Naive thymus-derived CD8-positive, alpha-beta T cell (primary cell): ENCODE results near the gene RNF220. TPM values are rescaled to one million over a fixed set of nuclear protein-coding genes. Genes with fewer than 3 reads are reported as not detected.
"Not testable (repeated sequence)": the region's sequence is repeated elsewhere in the genome, so short reads cannot be mapped to it uniquely, and the experiment has no call there.

ENCODE experiments used
- ATAC-seq, 2 donors: fragments of 150-1000 bp; cut with Tn5 transposase in 1 of 2; sonication (Bioruptor Pico), chemical (Tn5 transposase) in 1 of 2; 1 replicate in 1 of 2; 2 replicates in 1 of 2; pipeline ENCODE4 v1.10.0; 2021; ENCODE audit warnings: mild to moderate bottlenecking in 2 of 2, moderate library complexity in 2 of 2
- POLR2A ChIA-PET: fragments of 350-600 bp; sonication (Branson Sonifier 250); formaldehyde crosslinking; loops from one replicate; lab custom pipeline; 2021; ENCODE audit warnings: antibody characterized with exemption; lab: Charles Lee
- DNase-seq, 10 donors: peaks; one replicate each; pipeline versions ENCODE4 v3.0.0 to v3.0.0-alpha.2; 2020 to 2022
- H3K27ac Mint-ChIP-seq, 10 donors: one replicate each; pipeline ENCODE4 v1.8.0; 2020 to 2022; ENCODE audit warnings: mild to moderate bottlenecking in 10 of 10, mixed read lengths in 10 of 10, moderate library complexity in 4 of 10, inconsistent platforms in 1 of 10
- H3K27me3 Mint-ChIP-seq, 5 donors: one replicate each; pipeline ENCODE4 v1.8.0; 2021 to 2022; ENCODE audit warnings: mixed read lengths in 5 of 5
- H3K36me3 Mint-ChIP-seq, 3 donors: one replicate each; pipeline ENCODE4 v1.8.0; 2020 to 2022; ENCODE audit warnings: mixed read lengths in 3 of 3, mild to moderate bottlenecking in 2 of 3, inconsistent platforms in 1 of 3
- H3K4me1 Mint-ChIP-seq, 4 donors: one replicate each; pipeline ENCODE4 v1.8.0; 2021 to 2022; ENCODE audit warnings: mixed read lengths in 4 of 4
- H3K4me3 Mint-ChIP-seq, 10 donors: one replicate each; pipeline ENCODE4 v1.8.0; 2020 to 2022; ENCODE audit warnings: mild to moderate bottlenecking in 10 of 10, mixed read lengths in 10 of 10, moderate library complexity in 6 of 10, inconsistent platforms in 1 of 10
- H3K9me3 Mint-ChIP-seq, 9 donors: one replicate each; pipeline ENCODE4 v1.8.0; 2020 to 2022; ENCODE audit warnings: mixed read lengths in 9 of 9, mild to moderate bottlenecking in 3 of 9, inconsistent platforms in 1 of 9, moderate library complexity in 1 of 9
- polyA plus RNA-seq, 3 donors: library from polyadenylated mRNA; unstranded; fragments of 300-500 nt; fragmentation: Illumina TruSeq; gene quantifications; one replicate each; pipeline ENCODE4 v1.2.3, GENCODE V29; 2021
- total RNA-seq, 8 experiments: library from RNA in 2 of 8; stranded (reverse) in 2 of 8; gene quantifications; one replicate each; pipeline ENCODE4 v1.2.3 and lab custom pipeline; 2021 to 2026

RNF220 gene
- total and polyA plus RNA-seq, 5 experiments from 2014 or later, result 62.2 to 129 (median 103) TPM

DNA sequence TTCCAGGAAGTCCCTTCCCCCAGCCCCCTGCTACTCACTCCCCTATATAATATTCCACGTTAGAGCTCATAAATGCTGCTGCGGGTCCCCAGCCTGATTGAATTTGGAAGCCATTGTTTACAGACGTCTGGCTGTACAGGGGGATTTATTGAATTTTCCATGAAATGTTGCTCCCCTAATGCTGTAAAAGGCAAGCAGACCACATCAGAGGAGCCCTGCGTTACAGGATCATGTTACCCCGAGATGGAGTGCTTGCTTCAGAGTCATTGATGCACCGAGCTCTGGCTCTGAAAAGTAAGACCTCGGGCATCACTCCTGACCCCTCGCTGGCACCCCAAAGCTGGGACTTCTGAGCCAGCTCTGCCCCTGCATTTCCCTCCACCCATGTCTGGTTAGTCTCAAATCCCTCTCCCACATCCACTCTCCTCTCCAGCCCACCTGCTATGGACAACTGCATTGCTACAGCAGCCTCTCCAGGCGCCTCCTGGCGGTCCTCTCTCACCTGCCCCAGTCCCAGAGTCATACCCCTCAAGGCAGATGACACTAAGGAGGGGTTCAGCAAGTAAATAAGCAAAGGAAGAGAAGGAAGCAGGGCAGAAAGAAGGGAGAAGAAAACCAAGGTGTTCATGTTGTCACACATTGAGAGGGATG is 141.5 kb downstream of the RNF220 start:
- Mint-ChIP-seq H3K27ac (no peak overlapping the region), H3K36me3 (no peaks in the 10 kb centered on the region), H3K4me1 (no peaks in the 10 kb centered on the region), H3K4me3 (no peak overlapping the region), H3K9me3 (no peaks in the 10 kb centered on the region), H3K27me3 (peaks cover 0 to 23% (median 9%) of the 10 kb centered on the region in 5 donors)
- ATAC-seq, result no peak
- no peak for DNase-seq
- POLR2A ChIA-PET, result no interaction called here

- H3K27ac Mint-ChIP-seq, result no peak overlapping the region
- POLR2A ChIA-PET, result no interaction called here
- H3K9me3 Mint-ChIP-seq, result no peaks in the 10 kb centered on the region
- no peak overlapping the region for H3K4me3 Mint-ChIP-seq
- peaks cover 0 to 19% (median 9%) of the 10 kb centered on the region in 5 donors for H3K27me3 Mint-ChIP-seq
- ATAC-seq (no peak), DNase-seq (no peak)
- H3K4me1 Mint-ChIP-seq, result no peaks in the 10 kb centered on the region
- H3K36me3 Mint-ChIP-seq, result no peaks in the 10 kb centered on the region
Observed at GRCh38 chr1:44547361-44547760, 142.3 kb downstream of the RNF220 start.

DNA sequence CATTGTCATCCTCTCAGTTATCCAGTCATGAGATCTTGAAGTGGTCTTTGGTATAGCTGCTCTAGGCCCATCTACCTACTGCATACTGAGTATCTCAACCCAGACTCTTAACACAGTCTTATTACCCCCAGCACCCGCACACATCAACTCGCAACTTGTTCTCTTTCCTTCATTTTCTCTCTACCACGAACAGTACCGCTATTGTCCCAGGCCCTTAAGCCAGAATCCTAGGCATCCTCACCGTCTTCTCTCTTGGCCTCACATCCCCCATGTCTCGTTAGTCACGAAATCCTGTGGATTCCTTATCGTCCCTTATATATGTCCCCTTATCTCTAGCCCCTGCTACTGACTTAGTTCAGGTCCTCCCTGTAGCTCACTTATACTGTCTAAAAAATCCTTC is 142.8 kb downstream of the RNF220 start:
- Mint-ChIP-seq H3K4me1 (peaks cover 0 to 1% (median 0%) of the 10 kb centered on the region in 4 donors), H3K27ac (no peak overlapping the region), H3K36me3 (no peaks in the 10 kb centered on the region), H3K9me3 (no peaks in the 10 kb centered on the region), H3K4me3 (no peak overlapping the region), H3K27me3 (peaks cover 0 to 22% (median 10%) of the 10 kb centered on the region in 5 donors)
- ATAC-seq (no peak), DNase-seq (no peak)
- POLR2A ChIA-PET, result no interaction called here

DNA sequence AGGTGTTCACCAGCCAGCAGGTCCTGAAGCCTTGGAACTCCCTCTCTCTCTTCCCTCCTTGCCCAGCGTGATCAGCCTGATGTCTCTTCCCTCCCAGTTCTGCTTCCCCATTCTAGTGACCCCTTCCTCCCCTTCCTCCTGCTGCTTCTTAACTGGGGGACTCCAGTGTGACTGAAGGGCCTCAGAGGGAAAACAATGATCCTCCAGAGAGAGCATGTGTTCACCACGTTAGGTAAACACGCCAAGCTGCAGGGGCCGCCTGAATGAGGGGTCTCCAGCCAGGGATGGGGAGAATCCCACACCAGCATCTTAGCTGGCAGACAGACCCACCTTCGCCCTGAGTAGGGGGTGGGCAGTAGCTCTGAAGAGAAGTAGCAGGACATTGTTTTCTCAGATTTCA is 144.5 kb downstream of the RNF220 start:
- no peak overlapping the region for H3K4me3 Mint-ChIP-seq
- no peaks in the 10 kb centered on the region for H3K36me3 Mint-ChIP-seq
- H3K9me3 Mint-ChIP-seq, result no peaks in the 10 kb centered on the region
- H3K4me1 Mint-ChIP-seq, result peaks cover 0 to 2% (median 0%) of the 10 kb centered on the region in 4 donors
- ATAC-seq (no peak), DNase-seq (no peak)
- POLR2A ChIA-PET, result no interaction called here
- H3K27me3 Mint-ChIP-seq, result peaks cover 0 to 20% (median 7%) of the 10 kb centered on the region in 5 donors
- H3K27ac Mint-ChIP-seq, result no peak overlapping the region

- ATAC-seq (no peak), DNase-seq (no peak)
- POLR2A ChIA-PET, result no interaction called here
- Mint-ChIP-seq H3K27ac (no peak overlapping the region), H3K4me1 (peaks cover 0 to 2% (median 0%) of the 10 kb centered on the region in 4 donors), H3K4me3 (no peak overlapping the region), H3K9me3 (no peaks in the 10 kb centered on the region), H3K36me3 (no peaks in the 10 kb centered on the region), H3K27me3 (peaks cover 5 to 11% (median 6%) of the 10 kb centered on the region in 5 donors)
Observed at GRCh38 chr1:44553127-44553758, 148.2 kb downstream of the RNF220 start.

- Mint-ChIP-seq H3K4me1 (peaks cover 0 to 2% (median 0%) of the 10 kb centered on the region in 4 donors), H3K27ac (no peak overlapping the region), H3K27me3 (peaks cover 5 to 11% (median 6%) of the 10 kb centered on the region in 5 donors), H3K9me3 (no peaks in the 10 kb centered on the region), H3K4me3 (no peak overlapping the region), H3K36me3 (no peaks in the 10 kb centered on the region)
- POLR2A ChIA-PET, result no interaction called here
- no peak for DNase-seq
- ATAC-seq, result no peak
Observed at GRCh38 chr1:44553771-44554170, 148.7 kb downstream of the RNF220 start.

DNA sequence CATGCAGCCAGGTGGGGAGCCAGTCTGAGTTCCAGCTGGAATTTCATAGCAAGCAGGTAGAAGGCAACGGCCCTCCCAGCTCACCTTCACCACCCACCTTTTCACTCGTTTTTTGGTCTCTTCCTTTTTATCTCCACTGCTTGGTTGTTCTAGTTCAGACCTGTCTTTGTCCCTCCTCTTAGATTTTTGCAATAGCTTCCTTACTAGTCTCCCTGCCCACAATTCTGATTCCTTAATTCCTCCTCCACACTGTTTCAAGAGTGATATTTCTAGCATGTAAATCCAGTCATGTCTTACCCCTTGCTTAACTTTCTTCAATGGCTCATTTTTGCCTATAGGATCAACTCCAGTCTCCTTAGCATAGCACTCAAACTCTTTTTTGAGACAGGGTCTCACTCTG is 149.7 kb downstream of the RNF220 start:
- H3K4me3 Mint-ChIP-seq, result no peak overlapping the region
- no peak for ATAC-seq
- H3K9me3 Mint-ChIP-seq, result no peaks in the 10 kb centered on the region
- peaks cover 0 to 2% (median 0%) of the 10 kb centered on the region in 4 donors for H3K4me1 Mint-ChIP-seq
- no peak overlapping the region for H3K27ac Mint-ChIP-seq
- no peak for DNase-seq
- peaks cover 5 to 18% (median 6%) of the 10 kb centered on the region in 5 donors for H3K27me3 Mint-ChIP-seq
- POLR2A ChIA-PET, result interaction anchor here (0.9 kb wide), 1 partner anchor 134 kb away, joined by 3 read pairs; no protein-coding TSS in a partner anchor
- no peaks in the 10 kb centered on the region for H3K36me3 Mint-ChIP-seq

DNA sequence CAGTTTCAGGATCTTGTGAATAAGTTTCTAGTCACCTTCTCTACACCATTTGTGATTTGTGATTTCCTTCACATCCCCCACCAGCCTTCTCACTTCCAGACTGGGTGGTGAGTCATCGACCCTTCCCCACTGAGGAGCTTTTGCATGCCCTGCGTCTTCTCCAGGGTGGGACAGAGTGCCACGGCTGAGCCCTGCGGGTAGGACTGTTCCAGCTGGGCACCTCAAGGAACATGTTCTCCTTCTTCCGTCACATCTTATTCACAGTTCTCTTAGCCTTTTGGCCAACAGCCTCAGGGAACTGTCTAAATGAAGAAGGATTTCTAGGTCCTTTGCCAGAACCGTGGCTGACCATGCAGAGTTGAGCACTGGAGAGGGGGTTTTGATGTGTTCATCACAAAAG is 152.7 kb downstream of the RNF220 start:
- POLR2A ChIA-PET, result interaction anchor here (0.6 kb wide), 1 partner anchor 185 kb away, joined by 3 read pairs; no protein-coding TSS in a partner anchor
- ATAC-seq, result no peak
- H3K4me1 Mint-ChIP-seq, result peaks cover 0 to 10% (median 3%) of the 10 kb centered on the region in 4 donors
- peaks cover 3 to 18% (median 6%) of the 10 kb centered on the region in 5 donors for H3K27me3 Mint-ChIP-seq
- no peaks in the 10 kb centered on the region for H3K36me3 Mint-ChIP-seq
- H3K4me3 Mint-ChIP-seq, result no peak overlapping the region
- H3K27ac Mint-ChIP-seq, result no peak overlapping the region
- H3K9me3 Mint-ChIP-seq, result no peaks in the 10 kb centered on the region
- no peak for DNase-seq

DNA sequence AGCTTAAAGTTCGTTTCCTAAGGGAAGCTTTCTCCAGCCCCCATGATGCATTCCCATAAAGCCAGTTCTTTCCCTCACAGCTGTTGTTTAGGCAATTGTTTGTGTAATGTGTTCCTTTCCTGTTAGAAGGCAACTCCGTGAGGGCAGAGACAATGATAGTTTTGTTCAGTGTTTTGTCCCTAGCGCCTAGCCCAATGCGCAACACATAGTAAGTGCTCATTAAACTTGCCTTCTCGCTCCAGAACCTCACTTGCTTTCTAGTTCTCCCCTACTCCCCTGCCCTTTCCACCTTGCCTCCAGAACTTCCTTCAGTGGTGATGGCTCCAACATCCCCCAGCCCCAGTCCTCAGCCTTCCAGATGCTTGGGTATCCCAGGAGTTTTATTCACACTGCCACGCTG is 153.8 kb downstream of the RNF220 start:
- peaks cover 0 to 18% (median 2%) of the 10 kb centered on the region in 5 donors for H3K27me3 Mint-ChIP-seq
- no peaks in the 10 kb centered on the region for H3K9me3 Mint-ChIP-seq
- DNase-seq, result no peak
- H3K27ac Mint-ChIP-seq, result peak overlapping the region in 1 of 10 donors; percentile 23
- H3K4me3 Mint-ChIP-seq, result no peak overlapping the region
- ATAC-seq, result no peak
- H3K36me3 Mint-ChIP-seq, result no peaks in the 10 kb centered on the region
- peaks cover 0 to 10% (median 2%) of the 10 kb centered on the region in 4 donors for H3K4me1 Mint-ChIP-seq
- POLR2A ChIA-PET, result no interaction called here

DNA sequence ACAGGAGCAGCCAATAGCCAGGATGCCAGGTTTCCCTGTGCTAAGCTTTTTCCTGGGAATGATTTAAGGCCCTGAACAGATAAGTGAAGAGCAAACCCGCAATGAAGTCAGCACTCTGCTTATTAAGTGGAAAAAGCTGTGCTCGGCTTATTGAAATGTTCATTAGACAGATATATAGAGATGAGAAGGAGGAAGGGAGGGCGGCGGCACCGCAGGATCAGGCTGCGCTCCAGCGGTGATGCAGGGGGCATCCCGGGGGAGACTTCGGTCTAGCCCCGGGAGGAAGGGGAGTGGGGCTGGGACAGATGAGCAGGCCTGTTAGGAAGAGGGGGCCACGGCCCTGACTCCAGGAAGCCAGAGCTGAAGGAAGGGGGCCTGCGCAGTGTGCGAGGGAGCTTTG is 154.3 kb downstream of the RNF220 start:
- no peaks in the 10 kb centered on the region for H3K36me3 Mint-ChIP-seq
- ATAC-seq (no peak), DNase-seq (no peak)
- H3K27me3 Mint-ChIP-seq, result peaks cover 0 to 18% (median 2%) of the 10 kb centered on the region in 5 donors
- POLR2A ChIA-PET, result no interaction called here
- peaks cover 0 to 10% (median 2%) of the 10 kb centered on the region in 4 donors for H3K4me1 Mint-ChIP-seq
- H3K27ac Mint-ChIP-seq, result peak overlapping the region in 1 of 10 donors; percentile 23
- no peaks in the 10 kb centered on the region for H3K9me3 Mint-ChIP-seq
- H3K4me3 Mint-ChIP-seq, result no peak overlapping the region

DNA sequence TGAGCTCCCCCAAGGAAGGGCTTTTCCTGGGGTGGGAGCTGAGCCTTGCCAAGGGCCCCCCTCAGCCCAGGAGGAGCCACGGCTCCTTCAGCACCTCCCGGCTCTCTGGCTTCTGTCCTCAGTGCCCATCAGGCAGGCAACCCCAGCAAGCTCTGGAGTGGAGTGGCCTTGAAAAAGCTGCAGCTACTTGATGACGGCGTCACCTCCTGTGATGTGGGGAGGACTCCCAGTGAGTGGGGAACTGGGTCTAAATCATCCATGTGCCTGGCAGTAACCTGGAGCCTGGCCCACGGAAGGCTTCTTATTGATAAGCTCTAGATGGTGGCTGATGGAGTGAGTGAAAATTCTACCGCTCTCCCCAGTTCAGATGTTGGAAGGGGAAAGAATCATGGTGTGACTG is 154.9 kb downstream of the RNF220 start:
- Mint-ChIP-seq H3K27ac (no peak overlapping the region), H3K4me1 (peaks cover 0 to 10% (median 2%) of the 10 kb centered on the region in 4 donors), H3K9me3 (no peaks in the 10 kb centered on the region), H3K36me3 (no peaks in the 10 kb centered on the region), H3K27me3 (peaks cover 0 to 18% (median 2%) of the 10 kb centered on the region in 5 donors), H3K4me3 (no peak overlapping the region)
- no peak for DNase-seq
- POLR2A ChIA-PET, result no interaction called here
- ATAC-seq, result no peak

DNA sequence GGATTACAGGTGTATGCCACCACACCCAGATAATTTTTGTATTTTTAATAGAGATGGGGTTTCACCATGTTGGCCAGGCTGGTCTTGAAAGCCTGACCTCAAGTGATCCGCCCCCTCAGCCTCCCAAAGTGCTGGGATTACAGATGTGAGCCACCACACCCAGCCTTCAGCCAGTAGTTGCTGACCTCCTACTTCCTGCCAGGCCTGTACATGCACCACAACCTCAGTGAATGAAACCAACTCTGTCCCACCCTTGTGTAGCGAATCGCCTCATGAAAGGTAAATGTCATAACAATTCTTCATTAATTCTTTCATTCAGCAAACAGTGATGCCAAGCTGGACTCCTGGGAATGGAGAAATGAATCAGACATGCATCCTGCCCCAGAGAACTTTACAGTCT is 155.6 kb downstream of the RNF220 start:
- H3K4me3 Mint-ChIP-seq, H3K9me3 Mint-ChIP-seq, H3K27ac Mint-ChIP-seq, POLR2A ChIA-PET, ATAC-seq, H3K36me3 Mint-ChIP-seq: not testable (repeated sequence)
- H3K27me3 Mint-ChIP-seq, result peaks cover 0 to 18% (median 2%) of the 10 kb centered on the region in 5 donors
- peaks cover 0 to 10% (median 2%) of the 10 kb centered on the region in 4 donors for H3K4me1 Mint-ChIP-seq
- peak in 1 of 10 donors; percentile 1 for DNase-seq

DNA sequence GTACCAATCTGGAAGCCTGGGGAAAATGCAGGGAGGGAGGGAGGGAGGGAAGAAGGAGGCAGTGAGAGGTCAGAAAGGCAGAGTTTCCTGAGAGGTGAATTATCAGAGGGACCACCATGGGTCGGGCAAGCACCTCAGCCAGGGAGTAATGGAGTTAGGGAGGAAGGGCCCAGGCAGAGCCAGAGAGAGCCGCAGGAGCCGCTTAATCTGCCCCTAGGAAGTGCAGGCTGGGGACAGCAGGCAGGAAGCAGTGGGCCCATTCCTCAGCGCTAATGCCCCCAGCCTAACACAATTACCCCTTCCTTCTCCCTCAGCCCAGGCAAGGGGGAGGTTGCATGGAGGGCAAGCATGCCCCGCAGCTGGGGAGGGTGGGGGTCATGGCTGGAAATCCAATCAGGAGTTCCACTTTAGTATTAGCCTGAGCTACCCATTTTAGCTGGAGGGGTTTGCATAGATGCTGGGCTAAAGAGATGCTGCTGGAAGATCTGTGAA is 160.2 kb downstream of the RNF220 start:
- POLR2A ChIA-PET, result no interaction called here
- no peak for DNase-seq
- Mint-ChIP-seq H3K27me3 (peaks cover 2 to 9% (median 4%) of the 10 kb centered on the region in 5 donors), H3K9me3 (no peaks in the 10 kb centered on the region), H3K36me3 (no peaks in the 10 kb centered on the region), H3K27ac (no peak overlapping the region), H3K4me3 (no peak overlapping the region), H3K4me1 (peaks cover 0 to 6% (median 2%) of the 10 kb centered on the region in 4 donors)
- no peak for ATAC-seq
